SU-DHL-6 (cell line): Measurements from ENCODE around the gene KRT82.

Source experiments
- H2AFZ ChIP-seq: fragments of 200-600 bp; sonication (generic); 2 replicates; pipeline ENCODE4 v1.6.1; 2014; ENCODE audit warnings: low read depth, mild to moderate bottlenecking, moderate library complexity, mixed read lengths, antibody characterized with exemption, low read length; ENCODE audit not compliant: severe bottlenecking
- H3F3A ChIP-seq: fragments of 200-600 bp; shearing (Covaris generic); 2 replicates; pipeline ENCODE4 v1.6.0; 2016; ENCODE audit warnings: antibody characterized with exemption, mild to moderate bottlenecking; ENCODE audit not compliant: insufficient read depth
- H3K27ac ChIP-seq: fragments of 200-600 bp; sonication (generic); 2 replicates; pipeline ENCODE4 v1.5.1; 2016; ENCODE audit warnings: low read depth, mild to moderate bottlenecking, low read length, moderate library complexity, mixed read lengths
- H3K27me3 ChIP-seq: fragments of 200-600 bp; sonication (generic), shearing (Covaris generic); 2 replicates; pipeline ENCODE4 v1.6.0; 2014; ENCODE audit warnings: mild to moderate bottlenecking, low read length
- H3K36me3 ChIP-seq: fragments of 200-600 bp; sonication (generic); 2 replicates; pipeline ENCODE4 v1.6.1; 2014; ENCODE audit warnings: mild to moderate bottlenecking, low read length, mixed read lengths
- H3K4me2 ChIP-seq: fragments of 300-600, 200-600 bp; shearing (Covaris generic), sonication (generic); 2 replicates; pipeline ENCODE4 v1.6.0; 2014; ENCODE audit warnings: low read length, low read depth, mild to moderate bottlenecking; ENCODE audit not compliant: poor library complexity, severe bottlenecking
- H3K4me3 ChIP-seq: fragments of 200-600 bp; sonication (generic); 2 replicates; pipeline ENCODE4 v1.5.1; 2014; ENCODE audit warnings: antibody characterized with exemption, low read length, mild to moderate bottlenecking, mixed read lengths; ENCODE audit not compliant: insufficient read depth, poor library complexity, severe bottlenecking
- H3K79me2 ChIP-seq: fragments of 200-600 bp; sonication (generic); 2 replicates; pipeline ENCODE4 v1.6.1; 2014; ENCODE audit warnings: mild to moderate bottlenecking, low read length, moderate library complexity; ENCODE audit not compliant: insufficient read depth
- H3K9ac ChIP-seq: fragments of 200-600 bp; sonication (generic); 2 replicates; pipeline ENCODE4 v1.7.0; 2014; ENCODE audit warnings: mild to moderate bottlenecking, low read length
- H3K9me2 ChIP-seq: fragments of 200-600 bp; sonication (generic); replicated peaks from 2 replicates; pipeline ENCODE4 v1.6.1; 2014; ENCODE audit warnings: low read length; ENCODE audit not compliant: insufficient read depth
- H3K9me3 ChIP-seq: fragments of 200-600 bp; sonication (generic); 2 replicates; pipeline ENCODE4 v1.6.1; 2014; ENCODE audit warnings: low read length, mixed read lengths; ENCODE audit not compliant: insufficient read depth
- H4K20me1 ChIP-seq: fragments of 200-600 bp; sonication (generic); 2 replicates; pipeline ENCODE4 v1.6.1; 2014; ENCODE audit warnings: low read depth, mild to moderate bottlenecking, antibody characterized with exemption, low read length, moderate library complexity, mixed read lengths
- EZH2phosphoT487 ChIP-seq: fragments of 200-600 bp; sonication (generic), shearing (Covaris generic); conservative IDR thresholded peaks from 2 replicates; pipeline ENCODE4 v1.6.1; 2018; ENCODE audit warnings: mild to moderate bottlenecking, antibody characterized with exemption, low read length, moderate library complexity, mixed read lengths
- TF ChIP-seq, protein P1 (sequence below): fragments of 200-600 bp; sonication (generic); IDR thresholded peaks from one replicate; pipeline ENCODE4 v1.5.1; 2017; ENCODE audit warnings: antibody characterized with exemption, mild to moderate bottlenecking, low read length, moderate library complexity; ENCODE audit not compliant: insufficient read depth, poor library complexity, severe bottlenecking

Gene KRT82

GRCh38 chr12:52407918-52408317 lies 1.8 kb upstream of the KRT82 start:
- TF ChIP-seq, protein P1, sequence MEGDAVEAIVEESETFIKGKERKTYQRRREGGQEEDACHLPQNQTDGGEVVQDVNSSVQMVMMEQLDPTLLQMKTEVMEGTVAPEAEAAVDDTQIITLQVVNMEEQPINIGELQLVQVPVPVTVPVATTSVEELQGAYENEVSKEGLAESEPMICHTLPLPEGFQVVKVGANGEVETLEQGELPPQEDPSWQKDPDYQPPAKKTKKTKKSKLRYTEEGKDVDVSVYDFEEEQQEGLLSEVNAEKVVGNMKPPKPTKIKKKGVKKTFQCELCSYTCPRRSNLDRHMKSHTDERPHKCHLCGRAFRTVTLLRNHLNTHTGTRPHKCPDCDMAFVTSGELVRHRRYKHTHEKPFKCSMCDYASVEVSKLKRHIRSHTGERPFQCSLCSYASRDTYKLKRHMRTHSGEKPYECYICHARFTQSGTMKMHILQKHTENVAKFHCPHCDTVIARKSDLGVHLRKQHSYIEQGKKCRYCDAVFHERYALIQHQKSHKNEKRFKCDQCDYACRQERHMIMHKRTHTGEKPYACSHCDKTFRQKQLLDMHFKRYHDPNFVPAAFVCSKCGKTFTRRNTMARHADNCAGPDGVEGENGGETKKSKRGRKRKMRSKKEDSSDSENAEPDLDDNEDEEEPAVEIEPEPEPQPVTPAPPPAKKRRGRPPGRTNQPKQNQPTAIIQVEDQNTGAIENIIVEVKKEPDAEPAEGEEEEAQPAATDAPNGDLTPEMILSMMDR = no peak
- no peak for TF ChIP-seq EZH2phosphoT487

GRCh38 chr12:52404951-52405350 lies 1.2 kb downstream of the KRT82 start:
- Histone ChIP-seq H3K27me3 (no peaks in the 10 kb centered on the region), H3K4me2 (no peak overlapping the region), H3K36me3 (no peaks in the 10 kb centered on the region), H3K9ac (no peak overlapping the region), H2AFZ (no peak overlapping the region), H3K9me2 (no peaks in the 10 kb centered on the region), H3K27ac (no peak overlapping the region), H3F3A (no peaks in the 10 kb centered on the region), H3K79me2 (no peaks in the 10 kb centered on the region), H4K20me1 (no peaks in the 10 kb centered on the region), H3K9me3 (no peaks in the 10 kb centered on the region), H3K4me3 (no peak overlapping the region)
- TF ChIP-seq EZH2phosphoT487 = no peak
- TF ChIP-seq, protein P1 = no peak

More at GRCh38 chr12:52407918-52408317, 1.8 kb upstream of the KRT82 start:
- no peaks in the 10 kb centered on the region for H3K9me3 ChIP-seq
- H3K4me2 ChIP-seq = no peak overlapping the region
- no peak overlapping the region for H3K27ac ChIP-seq
- no peak overlapping the region for H3K4me3 ChIP-seq
- H3K79me2 ChIP-seq = no peaks in the 10 kb centered on the region
- H4K20me1 ChIP-seq = no peaks in the 10 kb centered on the region
- H3K9ac ChIP-seq = no peak overlapping the region
- no peak overlapping the region for H2AFZ ChIP-seq
- H3K27me3 ChIP-seq = no peaks in the 10 kb centered on the region
- H3F3A ChIP-seq = no peaks in the 10 kb centered on the region
- H3K9me2 ChIP-seq = no peaks in the 10 kb centered on the region
- no peaks in the 10 kb centered on the region for H3K36me3 ChIP-seq

DNA sequence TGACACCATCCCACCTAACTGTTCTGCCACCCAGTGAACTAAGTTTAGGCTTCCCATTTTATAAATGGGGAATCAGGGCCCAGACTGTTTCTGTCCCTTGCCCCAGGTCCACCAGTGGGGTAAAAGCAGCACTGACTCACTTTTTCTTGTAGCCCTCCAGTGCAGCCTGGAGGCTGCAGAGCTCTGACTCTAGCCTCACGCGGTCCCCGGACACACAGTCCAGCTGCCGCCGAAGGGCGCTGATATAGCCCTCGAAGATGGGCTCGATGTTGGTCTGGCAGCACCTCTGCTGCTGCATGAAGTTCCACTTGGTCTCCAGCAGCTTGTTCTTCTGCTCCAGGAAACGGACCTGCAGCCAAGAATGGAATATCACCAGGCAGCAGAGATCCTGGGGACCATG lies 2.6 kb downstream of the KRT82 start:
- H3K36me3 ChIP-seq = no peaks in the 10 kb centered on the region
- no peaks in the 10 kb centered on the region for H3K27me3 ChIP-seq
- no peak overlapping the region for H3K27ac ChIP-seq
- H4K20me1 ChIP-seq = no peaks in the 10 kb centered on the region
- no peaks in the 10 kb centered on the region for H3K79me2 ChIP-seq
- no peak overlapping the region for H3K9ac ChIP-seq
- TF ChIP-seq EZH2phosphoT487 = no peak
- TF ChIP-seq, protein P1 = no peak
- H3K4me3 ChIP-seq = no peak overlapping the region
- H3K9me3 ChIP-seq = no peaks in the 10 kb centered on the region
- no peaks in the 10 kb centered on the region for H3F3A ChIP-seq
- H3K9me2 ChIP-seq = no peaks in the 10 kb centered on the region
- no peak overlapping the region for H3K4me2 ChIP-seq
- no peak overlapping the region for H2AFZ ChIP-seq
